K562 (cell line): ENCODE data around the gene KAZALD1. TPM values are rescaled to one million over a fixed set of nuclear protein-coding genes. Genes with fewer than 3 reads are reported as not detected.

Source experiments
- ELF1 ChIP-seq: fragments of 200-800 bp; sonication (Bioruptor generic); IDR thresholded peaks from 2 replicates; pipeline ENCODE4 v1.6.1; 2016; ENCODE audit warnings: missing genetic modification characterization, missing compliant biosample characterization
- KLF13 ChIP-seq: fragments of 450-650 bp; IDR thresholded peaks from 2 replicates; pipeline ENCODE4 v1.6.1; 2016; ENCODE audit warnings: missing genetic modification characterization, low read depth, mild to moderate bottlenecking, missing compliant biosample characterization, moderate library complexity, borderline replicate concordance
- MTF1 ChIP-seq: fragments of 250-450 bp; sonication (Bioruptor Pico); IDR thresholded peaks from 2 replicates; pipeline ENCODE4 v1.9.0; 2021; ENCODE audit warnings: moderate library complexity, mild to moderate bottlenecking, inconsistent platforms, borderline replicate concordance
- RBM34 ChIP-seq: fragments of 200-400 bp; formaldehyde crosslinking; IDR thresholded peaks from 2 replicates; pipeline ENCODE4 v1.6.1; 2018; ENCODE audit warnings: low read length, borderline replicate concordance; ENCODE audit not compliant: insufficient read depth
- TCF3 ChIP-seq: sonication (generic); formaldehyde crosslinking; IDR thresholded peaks from 2 replicates; pipeline ENCODE4 v1.4.0; 2020; ENCODE audit warnings: mild to moderate bottlenecking, missing genetic modification reagents
- ZNF445 ChIP-seq: fragments of 250-450 bp; sonication (Bioruptor Pico); IDR thresholded peaks from 2 replicates; pipeline ENCODE4 v1.4.0; 2020; ENCODE audit warnings: low read depth, mild to moderate bottlenecking, moderate library complexity
- ZNF764 ChIP-seq: fragments of 250-450 bp; sonication (Bioruptor Pico); IDR thresholded peaks from 2 replicates; pipeline ENCODE4 v1.4.0; 2020; ENCODE audit warnings: low read depth, mild to moderate bottlenecking, moderate library complexity
- polyA plus RNA-seq, 8 experiments: library from polyadenylated mRNA; depleted of rRNA in 4 of 8; stranded (reverse) in 5 of 8; unstranded in 3 of 8; fragments of >200 nt; fragmentation: Nextera tagmentation in 2 of 8; fragmentation: Illumina TruSeq in 1 of 8; extraction: Ambion mirVana in 2 of 8; extraction: Trizol in 1 of 8; gene quantifications; 2 replicates each; pipeline versions ENCODE4 v1.2.1 to v1.2.3, GENCODE V29; 2011 to 2014; ENCODE audit warnings: inconsistent platforms in 1 of 8, missing spikeins in 1 of 8
- total RNA-seq, 7 experiments: library from RNA; depleted of rRNA in 6 of 7; stranded (reverse); fragments of >200 nt in 6 of 7; fragmentation: Illumina TruSeq in 2 of 7; extraction: Trizol in 2 of 7; gene quantifications; 2 replicates each; pipeline versions ENCODE4 v1.2.1 to v1.2.3, GENCODE V29; 2011 to 2021; ENCODE audit warnings: low replicate concordance in 1 of 7
- TF ChIP-seq, protein P1 (sequence below): sonication (generic); formaldehyde crosslinking; IDR thresholded peaks from 2 replicates; pipeline ENCODE4 v1.4.0; 2020; ENCODE audit warnings: mild to moderate bottlenecking, missing genetic modification reagents
- TF ChIP-seq, protein P2 (sequence below): sonication (generic); formaldehyde crosslinking; IDR thresholded peaks from 2 replicates; pipeline ENCODE4 v1.8.0; 2022; ENCODE audit warnings: mild to moderate bottlenecking, missing genetic modification reagents

KAZALD1 gene
- total and polyA plus RNA-seq, 9 of the 15 experiments (the other 6 are each of a cell fraction or from before 2014, with no cell fraction given), result 0.15 to 10.0 (median 4.9) TPM

DNA sequence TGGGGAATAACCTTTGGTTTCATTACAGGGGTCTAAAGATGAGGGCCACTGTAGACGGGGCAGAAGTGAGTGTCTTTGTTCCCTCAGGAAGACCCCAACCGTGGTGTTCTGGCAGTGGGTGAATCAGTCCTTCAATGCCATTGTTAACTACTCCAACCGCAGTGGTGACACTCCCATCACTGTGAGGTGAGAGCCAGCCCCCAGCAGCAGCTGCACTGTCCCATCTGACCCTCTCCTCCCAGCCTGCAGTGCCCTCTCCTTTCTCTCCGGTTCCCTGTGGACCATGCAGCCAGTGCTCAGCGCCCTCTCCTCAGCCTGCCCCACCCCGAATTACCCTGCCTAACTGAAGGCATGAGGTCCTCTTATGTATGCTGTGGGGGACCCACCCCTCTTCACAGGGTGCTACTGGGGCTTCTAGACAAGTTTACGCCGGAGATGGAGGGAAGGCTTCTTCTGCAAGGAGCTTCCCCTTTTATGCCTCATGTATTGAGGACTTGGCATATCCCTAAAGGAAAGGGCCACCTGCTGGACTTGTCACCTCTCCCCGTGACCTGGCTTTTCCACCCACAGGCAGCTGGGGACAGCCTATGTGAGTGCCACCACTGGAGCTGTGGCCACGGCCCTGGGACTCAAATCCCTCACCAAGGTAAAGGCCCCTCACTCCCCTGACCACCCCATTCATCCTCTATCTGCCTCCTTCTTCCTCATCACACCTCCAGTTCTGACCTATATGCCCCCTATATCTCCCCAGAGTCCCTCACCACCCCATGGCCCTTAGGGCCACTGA is 25.7 kb upstream of the KAZALD1 start (continued):
- TF ChIP-seq, protein P1, sequence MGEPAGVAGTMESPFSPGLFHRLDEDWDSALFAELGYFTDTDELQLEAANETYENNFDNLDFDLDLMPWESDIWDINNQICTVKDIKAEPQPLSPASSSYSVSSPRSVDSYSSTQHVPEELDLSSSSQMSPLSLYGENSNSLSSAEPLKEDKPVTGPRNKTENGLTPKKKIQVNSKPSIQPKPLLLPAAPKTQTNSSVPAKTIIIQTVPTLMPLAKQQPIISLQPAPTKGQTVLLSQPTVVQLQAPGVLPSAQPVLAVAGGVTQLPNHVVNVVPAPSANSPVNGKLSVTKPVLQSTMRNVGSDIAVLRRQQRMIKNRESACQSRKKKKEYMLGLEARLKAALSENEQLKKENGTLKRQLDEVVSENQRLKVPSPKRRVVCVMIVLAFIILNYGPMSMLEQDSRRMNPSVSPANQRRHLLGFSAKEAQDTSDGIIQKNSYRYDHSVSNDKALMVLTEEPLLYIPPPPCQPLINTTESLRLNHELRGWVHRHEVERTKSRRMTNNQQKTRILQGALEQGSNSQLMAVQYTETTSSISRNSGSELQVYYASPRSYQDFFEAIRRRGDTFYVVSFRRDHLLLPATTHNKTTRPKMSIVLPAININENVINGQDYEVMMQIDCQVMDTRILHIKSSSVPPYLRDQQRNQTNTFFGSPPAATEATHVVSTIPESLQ (CRISPR knock-in tag), result no peak
- TF ChIP-seq ZNF445, result no peak
- no peak for TF ChIP-seq ZNF764
- TF ChIP-seq RBM34, result no peak
- TF ChIP-seq KLF13, result no peak
- no peak for TF ChIP-seq MTF1 (CRISPR knock-in tag)
- TF ChIP-seq TCF3 (CRISPR knock-in tag), result no peak
- no peak for TF ChIP-seq ELF1 (tag)
- TF ChIP-seq, protein P2, sequence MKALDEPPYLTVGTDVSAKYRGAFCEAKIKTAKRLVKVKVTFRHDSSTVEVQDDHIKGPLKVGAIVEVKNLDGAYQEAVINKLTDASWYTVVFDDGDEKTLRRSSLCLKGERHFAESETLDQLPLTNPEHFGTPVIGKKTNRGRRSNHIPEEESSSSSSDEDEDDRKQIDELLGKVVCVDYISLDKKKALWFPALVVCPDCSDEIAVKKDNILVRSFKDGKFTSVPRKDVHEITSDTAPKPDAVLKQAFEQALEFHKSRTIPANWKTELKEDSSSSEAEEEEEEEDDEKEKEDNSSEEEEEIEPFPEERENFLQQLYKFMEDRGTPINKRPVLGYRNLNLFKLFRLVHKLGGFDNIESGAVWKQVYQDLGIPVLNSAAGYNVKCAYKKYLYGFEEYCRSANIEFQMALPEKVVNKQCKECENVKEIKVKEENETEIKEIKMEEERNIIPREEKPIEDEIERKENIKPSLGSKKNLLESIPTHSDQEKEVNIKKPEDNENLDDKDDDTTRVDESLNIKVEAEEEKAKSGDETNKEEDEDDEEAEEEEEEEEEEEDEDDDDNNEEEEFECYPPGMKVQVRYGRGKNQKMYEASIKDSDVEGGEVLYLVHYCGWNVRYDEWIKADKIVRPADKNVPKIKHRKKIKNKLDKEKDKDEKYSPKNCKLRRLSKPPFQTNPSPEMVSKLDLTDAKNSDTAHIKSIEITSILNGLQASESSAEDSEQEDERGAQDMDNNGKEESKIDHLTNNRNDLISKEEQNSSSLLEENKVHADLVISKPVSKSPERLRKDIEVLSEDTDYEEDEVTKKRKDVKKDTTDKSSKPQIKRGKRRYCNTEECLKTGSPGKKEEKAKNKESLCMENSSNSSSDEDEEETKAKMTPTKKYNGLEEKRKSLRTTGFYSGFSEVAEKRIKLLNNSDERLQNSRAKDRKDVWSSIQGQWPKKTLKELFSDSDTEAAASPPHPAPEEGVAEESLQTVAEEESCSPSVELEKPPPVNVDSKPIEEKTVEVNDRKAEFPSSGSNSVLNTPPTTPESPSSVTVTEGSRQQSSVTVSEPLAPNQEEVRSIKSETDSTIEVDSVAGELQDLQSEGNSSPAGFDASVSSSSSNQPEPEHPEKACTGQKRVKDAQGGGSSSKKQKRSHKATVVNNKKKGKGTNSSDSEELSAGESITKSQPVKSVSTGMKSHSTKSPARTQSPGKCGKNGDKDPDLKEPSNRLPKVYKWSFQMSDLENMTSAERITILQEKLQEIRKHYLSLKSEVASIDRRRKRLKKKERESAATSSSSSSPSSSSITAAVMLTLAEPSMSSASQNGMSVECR, result no peak
